ENCODE data around the gene XPO5.

DNA sequence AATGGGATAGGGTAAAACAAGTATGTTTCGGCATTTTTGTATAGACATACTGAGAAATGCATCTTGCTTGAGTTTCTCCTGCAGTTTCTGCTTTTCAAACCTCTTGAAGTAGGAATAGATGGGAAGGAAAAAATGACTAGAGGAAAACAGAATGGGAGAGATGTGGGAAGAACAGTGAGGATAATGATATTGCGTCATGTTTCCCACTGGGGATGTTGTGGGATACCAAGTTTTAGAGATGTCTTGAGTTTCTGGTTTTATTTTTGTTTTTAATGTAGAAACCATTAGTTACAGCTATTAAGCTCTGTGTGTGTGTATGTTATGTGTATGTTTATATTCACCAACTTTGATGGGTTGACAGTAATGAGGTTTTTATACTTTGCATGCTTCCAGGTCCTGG is 24.8 kb upstream of the XPO5 start:
- TF ChIP-seq, protein P1, sequence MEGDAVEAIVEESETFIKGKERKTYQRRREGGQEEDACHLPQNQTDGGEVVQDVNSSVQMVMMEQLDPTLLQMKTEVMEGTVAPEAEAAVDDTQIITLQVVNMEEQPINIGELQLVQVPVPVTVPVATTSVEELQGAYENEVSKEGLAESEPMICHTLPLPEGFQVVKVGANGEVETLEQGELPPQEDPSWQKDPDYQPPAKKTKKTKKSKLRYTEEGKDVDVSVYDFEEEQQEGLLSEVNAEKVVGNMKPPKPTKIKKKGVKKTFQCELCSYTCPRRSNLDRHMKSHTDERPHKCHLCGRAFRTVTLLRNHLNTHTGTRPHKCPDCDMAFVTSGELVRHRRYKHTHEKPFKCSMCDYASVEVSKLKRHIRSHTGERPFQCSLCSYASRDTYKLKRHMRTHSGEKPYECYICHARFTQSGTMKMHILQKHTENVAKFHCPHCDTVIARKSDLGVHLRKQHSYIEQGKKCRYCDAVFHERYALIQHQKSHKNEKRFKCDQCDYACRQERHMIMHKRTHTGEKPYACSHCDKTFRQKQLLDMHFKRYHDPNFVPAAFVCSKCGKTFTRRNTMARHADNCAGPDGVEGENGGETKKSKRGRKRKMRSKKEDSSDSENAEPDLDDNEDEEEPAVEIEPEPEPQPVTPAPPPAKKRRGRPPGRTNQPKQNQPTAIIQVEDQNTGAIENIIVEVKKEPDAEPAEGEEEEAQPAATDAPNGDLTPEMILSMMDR (IDR thresholded peaks at IDR 0.05 in 2 of 3, conservative IDR thresholded peaks at IDR 0.05 in 1 of 3; ENCODE audit: insufficient read depth in 2 of 3, low read depth in 1 of 3, low read length in 3 of 3), result no peak
- TF ChIP-seq ZNF668 (CRISPR knock-in tag; IDR thresholded peaks at IDR 0.05) (no peak), MECOM (CRISPR knock-in tag; IDR thresholded peaks at IDR 0.05) (no peak), GABPA (tag; conservative IDR thresholded peaks at IDR 0.05; ENCODE audit: low read depth) (no peak), SIN3B (IDR thresholded peaks at IDR 0.05; ENCODE audit: low read depth) (no peak), ZC3H11A (IDR thresholded peaks at IDR 0.05; ENCODE audit: low read depth, low read length) (no peak), TEAD4 (IDR thresholded peaks at IDR 0.05; ENCODE audit: low read length) (no peak), TEAD4 (CRISPR knock-in tag; IDR thresholded peaks at IDR 0.05; ENCODE audit: borderline replicate concordance) (no peak), RNF2 (IDR thresholded peaks at IDR 0.05) (no peak), MXI1 (IDR thresholded peaks at IDR 0.05; ENCODE audit: low read depth, low read length) (no peak), CEBPB (tag; IDR thresholded peaks at IDR 0.05) (peak; percentile 78), KLF16 (IDR thresholded peaks at IDR 0.05) (no peak), CCNT2 (IDR thresholded peaks at IDR 0.05; ENCODE audit: borderline replicate concordance, extremely low read depth, insufficient read length, low read depth, low read length) (no peak)
- TF ChIP-seq, protein P2, sequence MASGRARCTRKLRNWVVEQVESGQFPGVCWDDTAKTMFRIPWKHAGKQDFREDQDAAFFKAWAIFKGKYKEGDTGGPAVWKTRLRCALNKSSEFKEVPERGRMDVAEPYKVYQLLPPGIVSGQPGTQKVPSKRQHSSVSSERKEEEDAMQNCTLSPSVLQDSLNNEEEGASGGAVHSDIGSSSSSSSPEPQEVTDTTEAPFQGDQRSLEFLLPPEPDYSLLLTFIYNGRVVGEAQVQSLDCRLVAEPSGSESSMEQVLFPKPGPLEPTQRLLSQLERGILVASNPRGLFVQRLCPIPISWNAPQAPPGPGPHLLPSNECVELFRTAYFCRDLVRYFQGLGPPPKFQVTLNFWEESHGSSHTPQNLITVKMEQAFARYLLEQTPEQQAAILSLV (tag; IDR thresholded peaks at IDR 0.05), result 0 out of 2 replicates have a peak, but pooled peaks have one; percentile 13
- TF ChIP-seq, protein P3, sequence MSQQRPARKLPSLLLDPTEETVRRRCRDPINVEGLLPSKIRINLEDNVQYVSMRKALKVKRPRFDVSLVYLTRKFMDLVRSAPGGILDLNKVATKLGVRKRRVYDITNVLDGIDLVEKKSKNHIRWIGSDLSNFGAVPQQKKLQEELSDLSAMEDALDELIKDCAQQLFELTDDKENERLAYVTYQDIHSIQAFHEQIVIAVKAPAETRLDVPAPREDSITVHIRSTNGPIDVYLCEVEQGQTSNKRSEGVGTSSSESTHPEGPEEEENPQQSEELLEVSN (IDR thresholded peaks at IDR 0.05; ENCODE audit: borderline replicate concordance in 1 of 2, extremely low read depth in 1 of 2, insufficient read depth in 1 of 2, insufficient read length in 1 of 2, low read depth in 1 of 2, low read length in 1 of 2, poor library complexity in 1 of 2, severe bottlenecking in 1 of 2), result no peak
